Measurements from ENCODE around the gene UBE2D4.
"Not testable (repeated sequence)": the region's sequence is repeated elsewhere in the genome, so short reads cannot be mapped to it uniquely, and the experiment has no call there.

Gene UBE2D4

DNA sequence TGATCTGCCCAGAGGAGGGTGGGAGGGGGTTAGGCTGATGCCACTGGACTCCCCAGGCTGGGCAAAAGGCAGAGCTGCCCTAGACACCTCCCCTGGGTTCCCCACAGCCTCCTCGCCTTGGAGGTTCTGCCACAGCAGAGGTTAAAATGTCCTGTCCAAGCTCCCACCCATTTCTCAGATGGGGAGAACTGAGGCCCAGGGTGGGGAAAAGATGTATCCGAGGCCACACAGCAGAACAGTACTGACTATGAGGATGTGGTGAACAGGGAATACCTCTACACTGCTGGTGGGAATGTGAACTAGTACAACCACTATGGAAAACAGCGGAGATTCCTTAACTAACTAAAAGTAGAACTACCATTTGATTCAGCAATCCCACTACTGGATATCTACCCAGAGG is 40.2 kb downstream of the UBE2D4 start:
- DNase-seq (ENCODE audit: low read depth, low spot score), result not testable (repeated sequence)

DNA sequence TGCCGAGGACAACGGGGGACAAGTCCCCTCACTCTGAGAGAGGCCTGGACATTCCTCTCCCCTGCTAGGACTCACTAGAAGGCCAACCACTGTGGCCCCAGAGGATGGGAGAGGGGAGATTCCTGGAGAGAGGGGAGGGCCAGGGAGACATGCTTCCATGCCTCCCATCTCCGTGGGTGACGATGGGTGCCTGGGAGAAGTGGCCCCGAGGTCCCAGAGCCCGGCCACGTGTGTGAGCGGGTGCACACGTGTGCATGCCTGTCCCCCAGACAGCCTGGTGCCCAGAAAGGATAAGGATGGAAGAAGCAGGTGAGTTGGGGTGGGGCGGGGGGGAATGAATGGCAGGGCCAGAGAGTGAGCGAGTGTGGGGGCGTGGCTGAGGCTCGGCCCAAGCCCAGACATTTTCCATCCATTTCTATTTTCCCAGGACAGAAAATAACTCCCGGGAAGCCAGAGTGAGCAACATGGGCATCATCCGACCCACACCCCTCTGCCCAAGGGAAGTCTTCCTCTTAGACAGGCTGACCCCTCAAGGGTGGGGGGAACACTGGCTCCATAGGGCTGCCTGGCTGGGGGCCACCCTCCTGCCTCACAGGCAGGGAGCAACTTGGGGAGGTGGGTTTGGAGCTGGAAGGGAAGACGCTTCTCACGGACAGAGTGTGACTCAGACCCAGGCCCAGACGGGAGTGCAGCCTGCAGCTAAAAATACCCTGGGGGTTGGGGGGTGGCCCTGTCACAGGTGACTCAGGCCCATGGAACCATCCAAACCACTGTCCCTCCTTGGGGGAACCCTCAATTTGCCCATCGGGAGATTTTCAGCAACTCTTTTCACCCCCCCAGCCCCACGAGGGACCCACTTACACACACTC is 42.2 kb downstream of the UBE2D4 start:
- DNase-seq (ENCODE audit: low read depth, low spot score), result not testable (repeated sequence)

DNA sequence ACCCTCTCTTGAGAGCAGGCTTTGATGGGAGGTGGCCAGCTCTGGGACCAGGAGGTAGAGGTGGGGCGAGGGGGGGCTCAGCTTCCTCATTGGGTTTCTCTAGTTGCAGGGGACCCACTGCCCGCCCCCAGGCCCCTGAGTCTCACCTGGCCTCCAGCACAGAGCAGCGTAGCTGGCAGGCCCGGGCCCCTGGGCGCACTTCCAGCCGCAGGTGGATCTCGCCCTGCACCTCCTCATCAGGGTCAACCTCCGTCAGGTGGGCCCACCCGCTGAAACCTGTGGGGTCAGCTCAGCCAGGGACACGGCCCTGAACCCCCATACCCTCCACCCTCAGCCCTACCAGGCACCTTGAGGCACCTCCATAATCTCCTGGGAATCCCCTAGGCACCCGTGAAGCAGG is 43.4 kb downstream of the UBE2D4 start:
- not testable (repeated sequence) for DNase-seq (ENCODE audit: low read depth, low spot score)

DNA sequence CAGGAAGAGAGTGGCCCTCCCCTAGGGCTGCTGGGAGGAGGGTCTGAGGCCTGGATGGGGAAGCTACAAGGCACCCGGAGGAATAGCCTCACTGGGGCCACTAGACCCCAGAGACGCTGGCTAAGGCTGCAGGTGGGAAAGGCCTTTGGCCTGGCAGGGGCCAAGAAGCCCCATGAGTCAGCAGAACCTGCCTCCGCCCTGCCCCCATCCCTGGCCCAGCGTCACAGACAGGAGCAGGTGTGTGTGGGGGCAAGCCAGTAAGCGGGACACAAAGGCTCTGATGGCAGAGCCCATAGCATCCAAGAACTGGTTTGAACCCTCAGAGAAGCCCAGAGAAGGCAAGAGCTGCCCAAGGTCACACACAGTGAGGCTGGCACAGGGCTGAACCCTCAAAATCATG is 44.5 kb downstream of the UBE2D4 start:
- DNase-seq (ENCODE audit: low read depth, low spot score), result not testable (repeated sequence)

DNA sequence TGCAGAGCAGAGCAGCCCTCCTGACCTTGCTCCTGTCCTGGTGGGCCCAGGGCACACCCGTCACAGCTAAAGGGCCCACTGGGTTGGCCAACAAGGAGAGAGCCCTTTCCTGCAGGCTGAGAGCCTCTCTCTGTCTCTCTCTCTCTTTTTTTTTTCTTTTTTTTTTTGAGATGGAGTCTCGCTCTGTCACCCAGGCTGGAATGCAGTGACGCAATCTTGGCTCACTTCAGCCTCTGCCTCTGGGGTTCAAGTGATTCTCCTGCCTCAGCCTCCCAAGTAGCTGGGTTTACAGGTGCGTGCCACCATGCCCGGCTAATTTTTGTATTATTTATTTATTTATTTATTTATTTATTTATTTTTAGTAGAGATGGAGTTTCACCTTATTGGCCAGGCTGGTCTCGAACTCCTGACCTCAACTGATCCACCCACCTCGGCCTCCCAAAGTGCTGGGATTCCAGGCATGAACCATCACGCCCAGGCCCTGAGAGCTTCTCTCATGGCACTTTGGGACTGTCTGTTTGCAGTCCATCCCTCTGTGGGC is 47.9 kb downstream of the UBE2D4 start:
- DNase-seq (ENCODE audit: low read depth, low spot score), result not testable (repeated sequence)

DNA sequence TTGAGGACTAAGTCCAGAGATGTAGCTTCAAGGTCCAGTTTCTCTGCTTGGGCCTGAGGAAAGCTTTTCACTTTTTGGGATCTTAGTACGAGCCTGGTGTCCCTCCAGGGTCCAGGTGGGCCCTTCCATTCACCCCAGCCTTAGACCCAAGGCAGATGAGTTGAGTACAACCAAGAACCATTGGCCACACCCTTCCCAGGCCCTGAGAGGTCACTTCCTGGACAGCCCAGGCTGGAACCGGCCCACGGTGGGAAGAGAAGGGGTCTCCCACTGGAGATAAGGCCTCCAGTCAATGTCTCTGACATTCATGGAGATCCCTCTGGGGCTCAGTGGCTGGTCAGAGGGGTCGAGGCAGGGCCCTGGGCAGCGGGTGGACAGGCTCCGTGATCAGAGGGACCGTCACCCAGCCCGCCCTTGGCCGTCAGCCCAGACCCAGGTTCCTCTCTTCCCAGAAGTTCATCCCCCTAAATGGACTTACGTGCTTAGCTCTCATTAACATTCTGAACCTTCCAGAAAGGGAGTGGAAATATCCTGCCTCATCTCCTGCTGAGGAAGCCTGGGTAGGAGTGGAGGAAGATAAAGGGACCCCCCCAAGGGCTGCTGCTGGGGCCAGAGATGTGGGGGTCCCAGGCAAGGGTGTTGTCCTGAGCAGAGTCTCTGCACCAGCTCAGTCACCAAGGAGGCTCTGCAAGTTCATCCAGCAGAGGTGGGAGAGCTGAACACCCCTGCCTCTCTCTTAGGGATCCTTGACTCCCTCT is 48.7 kb downstream of the UBE2D4 start:
- DNase-seq (ENCODE audit: low read depth, low spot score), result not testable (repeated sequence)

DNA sequence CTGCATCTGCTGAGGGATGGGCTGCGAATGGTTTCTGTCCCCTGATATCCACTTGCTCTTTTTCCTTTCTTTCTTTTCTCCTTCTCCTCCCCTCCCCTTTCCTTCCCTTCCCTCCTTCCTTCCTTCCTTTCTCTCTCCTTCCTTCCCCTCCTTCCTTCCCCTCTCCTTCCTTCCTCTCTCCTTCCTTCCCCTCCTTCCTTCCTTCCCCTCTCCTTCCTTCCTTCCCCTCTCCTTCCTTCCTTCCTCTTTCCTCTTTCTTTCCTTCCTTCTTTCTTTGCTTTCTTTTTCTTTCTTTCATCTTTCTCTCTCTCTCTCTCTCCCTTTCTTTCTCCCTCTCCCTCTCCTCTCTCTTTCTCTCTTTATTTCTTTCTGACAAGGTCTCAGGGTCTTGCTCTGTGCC is 51.3 kb downstream of the UBE2D4 start:
- no peak for DNase-seq (ENCODE audit: low read depth, low spot score)

DNA sequence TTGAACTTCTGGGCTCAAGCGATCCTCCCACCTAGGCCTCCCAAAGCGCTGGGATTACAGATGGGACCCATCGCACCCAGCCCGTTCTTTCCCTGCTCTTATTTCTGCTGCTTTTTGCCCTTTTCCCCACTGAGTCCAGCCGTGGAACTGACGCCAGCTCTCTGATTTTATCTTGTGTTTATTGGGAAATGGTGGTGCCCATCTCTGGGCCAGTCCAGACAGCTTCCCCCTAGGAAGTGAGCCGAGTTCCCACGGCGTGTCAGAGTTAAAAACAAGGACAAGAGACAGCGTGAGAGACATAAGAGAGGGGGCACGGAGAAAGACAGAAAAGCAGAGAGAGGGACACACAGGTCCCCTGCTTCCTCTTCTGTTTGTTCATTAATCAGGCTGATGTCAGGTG is 51.9 kb downstream of the UBE2D4 start:
- DNase-seq (ENCODE audit: low read depth, low spot score), result not testable (repeated sequence)

DNA sequence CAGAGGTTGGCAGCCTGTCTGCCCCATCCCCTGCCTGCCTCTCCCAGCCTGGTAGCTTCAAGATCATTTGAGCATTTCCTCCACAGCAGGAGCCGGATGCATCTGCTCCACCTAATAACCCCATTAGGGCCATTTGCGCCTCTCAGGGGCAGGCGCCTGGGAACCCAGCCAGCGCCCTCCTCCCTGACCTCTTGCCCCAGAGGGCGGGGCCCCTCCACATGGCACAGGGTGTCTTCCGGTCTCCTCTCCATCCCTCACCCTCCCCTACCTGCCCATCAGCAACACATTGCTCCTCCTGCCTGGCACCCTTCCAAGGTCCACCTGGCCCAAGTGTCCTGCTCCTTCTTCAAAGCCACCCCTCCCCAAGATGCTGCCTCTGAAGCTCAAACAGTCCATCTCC is 56.6 kb downstream of the UBE2D4 start:
- not testable (repeated sequence) for DNase-seq (ENCODE audit: low read depth, low spot score)

DNA sequence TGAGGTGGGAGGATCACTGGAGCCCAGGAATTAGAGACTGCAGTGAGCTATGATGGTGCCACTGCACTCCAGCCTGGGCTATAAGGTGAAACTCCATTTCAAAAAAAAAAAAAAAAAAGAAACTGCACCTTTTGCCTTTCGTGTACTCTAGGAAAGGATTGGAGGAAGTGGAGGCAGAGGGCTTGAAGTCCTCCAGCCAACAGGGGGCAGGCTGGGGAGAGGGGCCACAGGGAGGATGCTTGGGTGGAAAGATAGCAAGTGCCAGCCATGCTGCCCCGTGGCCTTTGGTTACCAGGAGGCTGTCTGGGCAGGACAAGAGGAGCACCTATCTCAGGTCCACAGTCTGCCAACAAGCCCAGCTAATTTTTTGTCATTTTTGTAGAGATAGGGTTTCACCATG is 57.5 kb downstream of the UBE2D4 start:
- DNase-seq (ENCODE audit: low read depth, low spot score), result not testable (repeated sequence)

DNA sequence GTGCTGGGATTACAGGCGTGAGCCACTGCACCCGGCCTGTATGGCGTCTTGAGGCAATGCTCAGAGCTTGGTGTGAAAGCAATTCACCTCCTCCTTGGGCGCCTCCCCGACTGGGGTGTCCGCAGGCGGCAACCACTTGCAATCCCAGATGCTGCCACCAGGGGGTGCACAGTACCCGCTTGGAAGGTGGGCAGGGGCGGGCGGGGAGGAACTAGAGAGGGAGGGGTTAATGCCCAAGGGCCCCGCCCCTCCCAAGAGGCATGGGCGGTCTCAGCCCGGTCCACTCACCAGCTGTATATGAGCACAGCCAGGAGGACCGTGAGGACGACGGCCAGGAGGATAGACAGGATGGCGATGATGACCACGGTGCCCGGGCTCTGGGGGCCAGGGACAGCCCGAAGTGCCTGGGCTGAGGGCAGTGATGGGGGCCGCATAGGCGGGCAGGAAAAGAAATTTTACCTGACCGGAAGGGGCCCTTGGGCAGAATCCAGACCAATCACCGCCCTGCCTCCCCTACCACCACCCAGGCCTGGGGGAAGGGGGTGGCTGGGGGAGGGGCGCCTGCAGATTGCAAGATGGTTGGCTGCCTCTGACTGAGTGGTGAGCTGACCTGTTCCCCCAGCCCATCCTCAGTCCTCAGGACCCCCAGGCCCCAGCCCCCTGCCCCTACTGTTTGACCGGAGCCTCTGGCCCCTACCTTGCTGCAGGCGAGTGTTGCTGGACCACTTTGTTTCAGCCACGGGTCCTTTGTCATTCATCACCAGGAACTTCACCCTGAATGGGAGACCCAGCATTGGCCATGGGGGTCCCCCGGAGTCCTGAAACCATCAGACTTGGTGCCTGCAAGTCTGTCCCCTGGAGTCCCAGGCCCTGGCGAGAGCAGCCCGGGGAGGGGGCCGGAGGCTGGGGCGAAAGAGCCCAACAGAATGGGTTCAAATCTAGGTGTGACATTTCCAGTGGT is 59.9 kb downstream of the UBE2D4 start:
- peak; percentile 96 for DNase-seq (ENCODE audit: low read depth, low spot score)

DNA sequence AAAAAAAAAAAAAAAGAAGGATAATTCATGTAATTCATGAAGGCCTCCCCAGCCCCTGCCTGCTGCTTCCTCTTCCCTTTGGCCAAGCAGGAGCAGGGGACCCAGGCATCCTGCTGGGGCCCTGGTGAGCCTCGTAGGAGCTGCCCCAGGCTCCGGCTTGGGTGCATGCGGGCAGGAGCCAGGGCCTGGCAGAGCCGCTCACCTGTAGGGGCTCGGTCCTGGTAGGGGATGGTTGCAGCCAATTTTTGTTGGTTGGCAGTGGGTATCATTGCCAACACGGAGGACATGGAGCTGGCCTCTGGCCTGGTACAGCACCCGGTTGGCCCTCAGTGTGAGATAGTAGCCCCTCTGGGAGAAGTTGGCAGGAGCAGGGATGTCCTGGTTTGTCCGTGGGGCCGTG is 61.2 kb downstream of the UBE2D4 start:
- not testable (repeated sequence) for DNase-seq (ENCODE audit: low read depth, low spot score)

DNA sequence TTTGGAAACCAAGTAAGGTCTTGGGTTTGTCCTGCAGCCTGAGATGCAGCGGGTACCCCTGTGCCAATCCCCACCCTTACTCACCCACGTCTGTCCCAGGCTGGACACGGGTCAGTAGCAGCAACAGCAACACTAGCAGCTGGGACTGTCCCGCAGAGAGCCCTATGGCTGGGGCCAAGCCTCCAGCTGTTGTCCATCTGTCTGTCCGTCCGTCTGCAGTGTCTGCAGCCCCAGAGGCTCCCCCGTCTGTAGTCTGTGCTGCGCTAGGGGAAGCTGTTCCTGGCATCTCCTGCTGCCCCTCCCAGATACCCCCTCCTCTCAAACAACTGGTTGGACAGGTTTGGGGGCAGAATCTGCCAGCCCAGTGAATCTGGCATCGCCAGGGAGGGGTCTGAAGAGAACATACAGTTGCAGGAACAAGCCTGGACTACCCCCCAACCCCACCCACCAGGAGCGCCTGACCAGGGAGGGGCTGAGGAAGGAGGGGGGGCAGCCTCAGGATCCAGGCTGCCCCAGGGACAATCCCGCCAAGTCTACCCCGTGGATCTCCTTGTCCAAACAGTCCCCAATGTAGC is 63.9 kb downstream of the UBE2D4 start:
- peak; percentile 30 for DNase-seq (ENCODE audit: low read depth, low spot score)

DNA sequence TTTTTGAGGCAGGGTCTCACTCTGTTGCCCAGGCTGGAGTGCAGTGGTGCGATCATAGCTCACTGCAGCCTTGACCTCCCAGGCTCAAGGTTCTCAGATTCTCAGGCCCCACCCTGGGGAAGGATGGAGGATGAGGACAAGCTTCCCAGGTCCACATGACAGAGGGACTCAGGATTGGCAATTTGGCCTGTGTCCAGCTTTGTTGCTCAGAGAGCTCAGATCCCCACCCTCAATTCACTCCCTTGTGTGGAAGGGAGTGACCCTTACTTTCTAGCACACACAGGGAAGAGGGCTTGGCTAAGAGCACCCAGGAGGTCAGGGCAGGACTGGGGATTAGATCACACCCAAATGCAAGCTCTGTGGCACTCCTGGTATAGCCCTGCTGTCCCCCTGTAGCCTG is 64.6 kb downstream of the UBE2D4 start:
- not testable (repeated sequence) for DNase-seq (ENCODE audit: low read depth, low spot score)

DNA sequence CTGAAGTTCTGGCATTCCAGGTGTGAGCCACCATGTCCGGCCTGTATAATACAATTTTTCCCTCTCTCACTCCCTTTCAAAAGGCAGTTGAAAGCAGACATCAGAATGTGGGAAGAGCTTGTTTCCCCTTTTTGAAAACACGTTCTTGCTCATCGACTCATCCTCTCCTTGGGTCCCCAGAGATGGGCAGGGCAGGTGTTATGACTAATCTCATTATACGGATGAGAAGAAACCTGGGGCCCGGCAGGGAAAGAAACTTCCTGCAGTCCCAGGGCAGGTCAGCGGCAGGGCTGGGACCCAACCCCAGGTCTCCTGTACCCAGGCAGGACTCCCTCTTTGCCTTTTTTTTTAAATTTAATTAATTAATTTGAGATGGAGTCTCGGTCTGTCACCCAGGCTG is 66.7 kb downstream of the UBE2D4 start:
- not testable (repeated sequence) for DNase-seq (ENCODE audit: low read depth, low spot score)

DNA sequence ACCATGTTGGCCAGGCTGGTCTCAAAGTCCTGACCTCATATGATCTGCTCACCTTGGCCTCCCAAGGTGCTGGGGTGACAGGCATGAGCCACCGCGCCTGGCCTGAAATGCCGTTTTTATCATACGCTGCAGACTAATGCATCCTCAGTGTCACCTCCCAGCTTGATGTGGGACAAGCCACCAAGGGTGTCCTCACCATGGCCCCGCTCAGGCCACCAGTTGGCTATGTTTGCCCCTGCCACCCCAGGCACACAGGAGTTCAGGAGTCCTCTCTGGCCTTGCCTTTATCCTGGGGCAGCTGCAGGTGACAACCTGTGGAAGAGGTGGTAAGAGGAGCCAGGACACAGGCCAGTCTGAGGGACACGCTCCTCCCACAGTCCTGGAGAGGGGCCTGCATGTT is 68.4 kb downstream of the UBE2D4 start:
- DNase-seq (ENCODE audit: low read depth, low spot score), result not testable (repeated sequence)

DNA sequence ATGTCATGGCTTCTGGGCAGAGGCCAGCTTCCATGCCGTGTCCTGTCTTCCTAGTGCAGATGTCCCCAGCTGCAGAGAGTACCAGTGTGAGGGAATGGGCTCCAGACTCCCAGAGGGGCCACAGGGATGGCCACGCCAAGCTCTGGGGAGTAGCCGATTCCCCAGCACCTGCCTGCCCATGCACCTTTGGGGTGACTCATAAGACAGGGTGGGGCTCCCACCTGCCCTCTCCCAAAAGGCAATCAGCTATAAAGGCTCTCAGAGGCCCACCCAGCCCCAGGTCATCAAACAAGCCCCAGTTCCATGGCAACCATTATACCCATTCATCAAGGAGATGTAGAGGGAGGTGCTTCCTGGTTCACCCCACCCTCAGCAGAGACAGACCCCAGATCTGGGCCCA is 71.3 kb downstream of the UBE2D4 start, which contains the start of gene SPDYE1:
TSS of gene SPDYE1 (plus strand) at position 366 of the 400 bp plus-strand sequence. CDS start 2,053 bp downstream, outside the sequence.
- not testable (repeated sequence) for DNase-seq (ENCODE audit: low read depth, low spot score)

Measured in ELF-1 (cell line).